RWPE2 (cell line): ENCODE measurements around the gene SYT8.

Experiments used
- ATAC-seq: fragments of 200-7000 bp; cut with Tn5 transposase; 3 replicates; pipeline ENCODE4 v1.9.1; 2021; ENCODE audit warnings: low read depth
- DNase-seq: peaks from one replicate; pipeline ENCODE4 v3.0.0-alpha.2; 2020; ENCODE audit warnings: low spot score
- H3K27ac ChIP-seq: fragments of 450-650 bp; 2 replicates; pipeline ENCODE4 v1.5.1; 2017; ENCODE audit warnings: mild to moderate bottlenecking; ENCODE audit not compliant: poor library complexity, severe bottlenecking
- H3K27me3 ChIP-seq: fragments of 250-450 bp; sonication (Bioruptor Pico); 2 replicates; pipeline ENCODE4 v1.5.1; 2021; ENCODE audit warnings: mild to moderate bottlenecking, moderate library complexity; ENCODE audit not compliant: insufficient read depth, poor library complexity, severe bottlenecking
- H3K36me3 ChIP-seq: fragments of 250-450 bp; sonication (Bioruptor Pico); 2 replicates; pipeline ENCODE4 v1.5.1; 2020; ENCODE audit warnings: low read depth, mild to moderate bottlenecking, moderate library complexity
- H3K4me1 ChIP-seq: fragments of 250-450 bp; sonication (Bioruptor Pico); 2 replicates; pipeline ENCODE4 v1.5.1; 2021; ENCODE audit warnings: mild to moderate bottlenecking, moderate library complexity; ENCODE audit not compliant: insufficient read depth, poor library complexity, severe bottlenecking
- H3K4me3 ChIP-seq: fragments of 250-450 bp; sonication (Bioruptor Pico); 2 replicates; pipeline ENCODE4 v1.5.1; 2021; ENCODE audit warnings: mild to moderate bottlenecking, moderate library complexity; ENCODE audit not compliant: severe bottlenecking
- H3K9me3 ChIP-seq: fragments of 250-450 bp; sonication (Bioruptor Pico); 2 replicates; pipeline ENCODE4 v1.5.1; 2021; ENCODE audit warnings: mild to moderate bottlenecking, moderate library complexity; ENCODE audit not compliant: severe bottlenecking
- TF ChIP-seq, protein P1 (sequence below): fragments of 450-650 bp; IDR thresholded peaks from one replicate; pipeline ENCODE4 v1.5.1; 2017; ENCODE audit warnings: mild to moderate bottlenecking, moderate library complexity; ENCODE audit not compliant: poor library complexity, severe bottlenecking

The SYT8 gene

DNA sequence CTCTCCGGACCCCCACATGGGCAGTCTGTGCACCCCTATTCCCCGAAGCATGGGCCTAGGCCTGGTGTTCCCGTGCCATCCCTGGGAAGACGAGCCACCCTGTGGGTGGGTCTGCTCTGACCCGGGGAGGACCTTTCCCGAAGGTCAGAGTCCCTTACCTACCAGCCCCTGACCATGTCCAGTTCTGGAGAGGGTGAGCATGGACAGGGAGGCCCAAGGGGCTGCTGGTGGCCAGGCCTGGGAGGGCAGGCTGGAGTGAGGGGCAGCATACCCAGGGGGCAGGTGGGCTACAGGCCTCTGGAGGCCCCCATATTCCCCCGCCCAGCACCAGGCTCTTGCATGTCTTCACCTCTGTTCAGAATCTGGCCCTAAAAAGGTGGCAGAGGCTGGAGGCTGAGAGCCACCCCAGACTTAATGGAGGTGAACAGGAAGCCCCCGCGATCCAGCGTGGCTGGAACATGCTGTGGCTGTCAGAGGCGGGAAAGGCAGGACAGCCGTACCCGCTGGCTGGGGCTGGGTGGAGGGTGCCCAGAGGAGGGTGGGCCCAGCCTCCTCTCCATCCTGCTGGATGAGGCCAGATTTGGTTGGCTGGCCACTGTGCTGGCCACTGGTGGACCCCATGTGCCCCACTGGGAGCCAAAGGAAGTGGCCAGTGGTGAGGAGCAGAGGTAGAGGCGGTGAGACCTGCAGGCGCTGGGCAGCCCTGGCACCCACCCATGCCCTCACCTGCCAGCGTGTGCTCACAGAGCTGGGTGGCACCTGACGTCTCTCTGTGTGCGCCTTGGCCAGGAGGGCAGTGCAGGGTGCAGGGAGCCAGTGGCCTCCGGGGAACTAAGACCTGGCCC lies 11.2 kb upstream of the SYT8 start:
- TF ChIP-seq, protein P1, sequence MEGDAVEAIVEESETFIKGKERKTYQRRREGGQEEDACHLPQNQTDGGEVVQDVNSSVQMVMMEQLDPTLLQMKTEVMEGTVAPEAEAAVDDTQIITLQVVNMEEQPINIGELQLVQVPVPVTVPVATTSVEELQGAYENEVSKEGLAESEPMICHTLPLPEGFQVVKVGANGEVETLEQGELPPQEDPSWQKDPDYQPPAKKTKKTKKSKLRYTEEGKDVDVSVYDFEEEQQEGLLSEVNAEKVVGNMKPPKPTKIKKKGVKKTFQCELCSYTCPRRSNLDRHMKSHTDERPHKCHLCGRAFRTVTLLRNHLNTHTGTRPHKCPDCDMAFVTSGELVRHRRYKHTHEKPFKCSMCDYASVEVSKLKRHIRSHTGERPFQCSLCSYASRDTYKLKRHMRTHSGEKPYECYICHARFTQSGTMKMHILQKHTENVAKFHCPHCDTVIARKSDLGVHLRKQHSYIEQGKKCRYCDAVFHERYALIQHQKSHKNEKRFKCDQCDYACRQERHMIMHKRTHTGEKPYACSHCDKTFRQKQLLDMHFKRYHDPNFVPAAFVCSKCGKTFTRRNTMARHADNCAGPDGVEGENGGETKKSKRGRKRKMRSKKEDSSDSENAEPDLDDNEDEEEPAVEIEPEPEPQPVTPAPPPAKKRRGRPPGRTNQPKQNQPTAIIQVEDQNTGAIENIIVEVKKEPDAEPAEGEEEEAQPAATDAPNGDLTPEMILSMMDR, result no peak
- no peak overlapping the region for H3K4me3 ChIP-seq
- peaks cover 38% of the 10 kb centered on the region for H3K4me1 ChIP-seq
- ATAC-seq (no peak), DNase-seq (no peak)
- H3K27ac ChIP-seq, result no peak overlapping the region
- H3K27me3 ChIP-seq, result no peaks in the 10 kb centered on the region
- H3K9me3 ChIP-seq, result peaks cover 4% of the 10 kb centered on the region
- H3K36me3 ChIP-seq, result no peaks in the 10 kb centered on the region

GRCh38 chr11:1824221-1825038 lies 10.4 kb upstream of the SYT8 start:
- peaks cover 47% of the 10 kb centered on the region for H3K4me1 ChIP-seq
- no peak overlapping the region for H3K4me3 ChIP-seq
- TF ChIP-seq, protein P1, result no peak
- peaks cover 4% of the 10 kb centered on the region for H3K9me3 ChIP-seq
- no peaks in the 10 kb centered on the region for H3K27me3 ChIP-seq
- no peak overlapping the region for H3K27ac ChIP-seq
- no peaks in the 10 kb centered on the region for H3K36me3 ChIP-seq
- no peak for DNase-seq
- no peak for ATAC-seq

DNA sequence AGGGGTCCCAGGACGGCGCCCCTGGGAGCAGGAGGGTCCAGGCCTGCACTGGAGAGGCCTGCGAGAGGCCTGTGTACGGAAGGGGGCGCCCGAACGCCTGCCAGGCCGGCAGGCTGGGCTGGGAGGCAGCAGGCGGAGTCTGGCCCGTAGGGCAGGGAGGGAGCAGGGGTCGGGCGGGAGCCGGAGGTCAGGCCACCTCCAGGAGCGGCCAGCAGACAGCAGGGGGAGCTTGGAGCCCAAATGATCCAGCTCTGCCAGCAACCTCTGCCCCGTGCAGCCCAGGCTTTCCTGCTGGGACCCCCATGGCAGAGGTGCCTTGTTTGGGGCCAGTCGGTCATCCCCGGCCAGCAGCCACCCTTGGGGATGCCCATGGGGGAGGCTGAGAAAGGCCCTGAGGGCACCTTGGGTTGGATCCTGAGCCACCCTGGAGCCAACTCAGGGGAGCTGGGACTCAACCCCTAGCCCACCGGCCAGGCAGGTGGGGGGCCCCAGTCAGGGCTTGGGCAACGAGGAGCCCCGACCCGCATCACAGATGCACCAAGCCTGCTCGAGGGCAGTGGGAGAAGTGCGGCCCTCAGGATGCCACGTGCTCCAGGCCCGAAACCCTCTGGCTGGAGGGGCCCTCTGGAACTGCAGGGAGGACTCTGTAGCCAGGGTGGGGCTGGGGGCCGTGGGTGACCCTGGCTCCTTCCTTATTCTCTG lies 9.6 kb upstream of the SYT8 start:
- DNase-seq (no peak), ATAC-seq (no peak)
- Histone ChIP-seq H3K4me1 (peaks cover 50% of the 10 kb centered on the region), H3K27ac (no peak overlapping the region), H3K27me3 (no peaks in the 10 kb centered on the region), H3K9me3 (peaks cover 4% of the 10 kb centered on the region), H3K4me3 (no peak overlapping the region), H3K36me3 (no peaks in the 10 kb centered on the region)
- TF ChIP-seq, protein P1, result no peak

- TF ChIP-seq, protein P1, result no peak
- H3K27me3 ChIP-seq, result no peaks in the 10 kb centered on the region
- ATAC-seq, result no peak
Measured at GRCh38 chr11:1825785-1826451, 8.9 kb upstream of the SYT8 start.

More at GRCh38 chr11:1825785-1826451, 8.9 kb upstream of the SYT8 start:
- peaks cover 49% of the 10 kb centered on the region for H3K4me1 ChIP-seq
- peak overlapping the region; percentile 96 for H3K27ac ChIP-seq
- no peak overlapping the region for H3K4me3 ChIP-seq
- H3K36me3 ChIP-seq, result no peaks in the 10 kb centered on the region
- DNase-seq, result peak; percentile 54
- no peaks in the 10 kb centered on the region for H3K9me3 ChIP-seq
